ENCODE data around the gene PSMG3.
"Not testable (repeated sequence)": the region's sequence is repeated elsewhere in the genome, so short reads cannot be mapped to it uniquely, and the experiment has no call there.

PSMG3 gene

DNA sequence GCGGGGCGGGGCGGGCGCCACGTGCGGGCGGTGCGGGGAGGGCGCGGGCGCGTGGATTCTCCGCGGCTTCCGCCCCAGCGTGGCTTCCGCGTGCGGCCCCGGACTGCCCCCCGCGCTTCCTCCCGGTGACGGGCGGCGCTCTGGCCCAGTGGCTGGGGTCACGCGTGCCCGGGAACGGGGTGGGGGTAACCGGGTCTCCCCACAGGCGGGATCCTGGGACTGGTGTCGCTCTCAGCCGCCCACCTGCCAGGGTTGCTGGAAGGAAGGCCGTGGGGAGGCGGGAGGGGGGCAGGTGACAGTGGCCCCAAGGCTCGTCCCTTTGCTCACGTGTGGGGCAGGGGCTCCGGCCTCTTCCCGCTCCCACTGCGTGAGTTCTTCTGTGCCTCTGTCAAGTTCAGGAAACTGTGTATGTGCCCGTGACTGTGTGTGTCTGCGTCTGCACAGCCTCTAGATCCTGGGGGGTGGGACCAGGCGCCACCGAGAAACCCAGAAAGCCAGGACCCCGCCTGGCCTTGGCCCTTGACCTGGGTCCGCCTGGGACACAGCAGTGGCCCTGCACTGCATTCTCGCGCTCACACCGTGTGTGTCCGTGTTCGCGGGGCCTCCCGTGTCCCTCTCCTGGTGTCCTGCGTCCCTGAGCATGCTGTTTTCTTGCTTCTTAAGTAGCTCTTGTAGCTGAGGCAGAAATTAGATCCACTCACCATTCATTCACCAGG, 38.4 kb downstream of the PSMG3 start:
- no peak for DNase-seq

DNA sequence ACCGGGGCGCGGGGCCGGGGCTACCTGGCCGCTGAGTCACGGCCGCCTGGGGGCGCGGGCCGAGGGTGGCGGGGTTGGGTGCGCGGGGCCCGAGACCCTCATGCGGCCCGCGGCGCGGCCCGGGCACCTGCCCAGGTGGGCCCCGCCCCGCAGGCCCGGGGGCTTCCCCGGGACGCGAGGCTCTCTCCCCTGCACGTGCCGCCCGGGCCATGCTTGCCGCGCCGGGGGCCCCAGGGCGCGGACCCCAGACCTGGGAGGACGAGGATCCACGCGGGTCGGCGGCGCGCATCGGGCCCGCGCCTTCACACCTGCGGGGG, 38.9 kb downstream of the PSMG3 start:
- DNase-seq: no peak

DNA sequence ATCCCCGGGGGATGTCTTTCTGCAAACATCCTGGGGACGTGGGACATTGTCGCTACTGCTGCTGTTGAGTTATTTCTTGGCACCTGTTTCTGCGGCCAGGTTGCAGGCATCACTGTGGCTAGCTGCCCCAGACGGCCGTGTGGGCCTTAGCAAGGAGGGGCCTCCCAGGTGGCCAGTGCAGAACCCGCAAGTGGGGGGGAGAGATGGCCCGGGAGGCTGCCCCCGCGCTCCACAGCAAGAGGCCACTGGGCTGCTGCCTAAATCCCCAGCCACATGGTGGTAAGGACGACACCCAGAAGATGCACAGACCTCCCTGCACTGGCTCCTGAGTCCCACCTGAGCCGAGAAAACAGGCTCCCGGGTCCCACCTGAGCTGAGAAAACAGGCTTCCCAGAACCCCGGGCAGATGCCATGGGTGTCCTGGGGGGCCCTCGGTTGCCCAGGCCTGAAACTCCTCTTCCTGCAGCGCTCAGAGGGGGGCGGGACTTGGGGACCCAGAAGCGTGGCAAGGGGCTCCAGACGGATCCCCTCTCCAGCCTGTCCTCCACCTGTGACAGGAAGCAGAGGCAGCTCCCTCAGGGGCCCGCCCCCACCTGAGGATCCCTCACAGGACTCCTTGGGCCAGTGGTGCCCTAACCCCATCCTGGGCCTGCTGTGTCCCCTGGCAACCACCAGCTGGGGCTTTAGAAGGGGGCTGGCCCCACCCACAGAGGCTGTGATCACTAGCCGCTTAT, 40.3 kb downstream of the PSMG3 start:
- no peak for DNase-seq

DNA sequence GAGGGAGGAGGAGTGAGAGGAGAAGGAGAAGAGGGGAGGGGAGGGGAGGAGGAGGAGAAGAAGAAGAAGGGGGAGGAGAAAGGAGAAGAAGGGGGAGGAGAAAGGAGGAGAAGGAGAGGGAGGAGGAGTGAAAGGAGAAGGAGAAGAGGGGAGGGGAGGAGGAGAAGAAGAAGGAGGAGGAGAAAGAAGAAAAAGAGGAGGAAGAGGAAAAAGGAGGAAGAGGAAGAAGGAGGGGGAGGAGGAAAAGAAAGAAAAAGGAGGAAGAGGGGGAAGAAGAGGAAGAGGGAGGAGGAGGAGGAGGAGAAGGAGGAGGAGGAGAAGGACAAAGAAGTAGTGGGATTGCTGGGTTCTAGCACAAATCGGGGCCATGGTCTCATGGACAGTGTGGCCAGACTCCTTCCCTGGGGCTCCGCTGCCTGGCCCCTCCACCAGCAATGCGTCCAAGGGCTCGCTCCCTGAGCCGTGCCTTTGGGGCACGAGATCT, 43.5 kb downstream of the PSMG3 start:
- no peak for DNase-seq

DNA sequence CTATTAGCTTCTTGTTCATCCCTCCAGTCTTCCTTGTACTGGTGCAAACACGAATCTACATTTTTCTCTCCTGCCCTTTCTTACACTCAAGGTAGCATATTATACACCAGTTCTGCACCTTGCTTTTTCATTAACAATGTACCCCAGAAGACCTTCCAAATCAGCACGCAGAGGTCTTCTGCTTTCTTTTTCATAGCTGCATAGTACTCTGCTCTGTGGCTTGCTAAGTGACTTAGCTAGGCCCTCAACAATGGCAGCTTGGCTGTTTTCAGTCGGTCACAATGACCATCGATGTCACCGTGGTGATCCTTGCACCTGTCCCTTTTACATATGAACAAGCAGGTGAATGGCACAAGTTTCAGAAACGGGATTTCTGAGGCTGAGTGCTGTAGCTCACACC, 44.4 kb downstream of the PSMG3 start:
- DNase-seq: no peak

DNA sequence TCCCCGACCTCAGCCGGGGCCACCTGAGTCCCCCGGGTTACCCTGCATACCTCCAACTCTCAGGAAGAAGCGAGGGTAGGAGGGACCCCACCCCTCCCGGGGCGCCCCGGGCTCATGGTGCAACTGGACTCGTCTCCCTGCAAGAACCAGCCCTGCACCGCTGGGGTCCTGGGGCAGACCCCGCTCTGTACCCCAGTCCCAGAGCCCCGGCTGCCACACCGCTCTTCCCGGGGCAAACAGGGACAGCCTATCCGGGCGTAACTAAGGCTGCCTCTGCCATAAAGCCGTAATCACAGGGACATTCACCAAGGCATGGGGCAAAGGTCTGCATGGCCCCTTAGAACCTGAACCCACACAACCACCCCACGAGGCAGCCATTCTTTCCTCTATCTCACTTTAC, 46.0 kb downstream of the PSMG3 start:
- DNase-seq: no peak

DNA sequence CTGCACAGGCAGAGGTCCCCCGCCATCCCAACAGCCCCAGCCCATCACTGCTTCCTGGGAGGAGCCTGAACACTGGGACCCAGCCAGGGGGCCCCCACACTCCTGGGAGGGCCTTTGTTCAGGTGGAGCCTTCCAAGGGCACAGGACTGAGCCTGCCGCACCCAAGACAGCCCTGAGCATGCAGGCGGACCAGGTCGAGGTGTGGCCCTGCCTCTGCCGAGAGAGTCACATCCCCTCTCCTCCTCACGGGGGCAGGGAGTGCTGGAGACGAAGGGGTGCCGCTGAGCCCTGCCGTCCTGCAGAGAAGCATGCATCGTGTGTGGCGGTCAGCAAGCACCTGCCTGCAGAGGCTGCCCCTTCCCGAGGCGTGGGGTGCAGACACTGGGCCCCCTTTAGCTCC, 46.6 kb downstream of the PSMG3 start:
- DNase-seq: no peak

DNA sequence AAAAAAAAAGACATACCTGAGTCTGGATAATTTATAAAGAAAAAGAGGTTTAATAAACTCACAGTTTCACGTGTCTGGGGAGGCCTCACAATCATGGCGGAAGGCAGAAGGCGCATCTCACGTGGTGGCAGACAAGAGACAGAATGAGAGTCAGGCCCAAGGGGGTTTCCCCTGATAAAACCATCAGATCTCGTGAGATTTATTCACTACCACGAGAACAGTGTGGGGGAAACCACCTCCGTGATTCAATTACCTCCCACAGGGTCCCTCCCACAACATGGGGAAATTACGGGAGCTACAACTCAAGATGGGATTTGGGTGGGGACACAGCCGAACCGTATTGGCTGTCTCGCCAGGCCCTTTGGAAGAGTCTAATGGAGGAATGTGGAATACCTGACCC, 48.4 kb downstream of the PSMG3 start:
- no peak for DNase-seq

DNA sequence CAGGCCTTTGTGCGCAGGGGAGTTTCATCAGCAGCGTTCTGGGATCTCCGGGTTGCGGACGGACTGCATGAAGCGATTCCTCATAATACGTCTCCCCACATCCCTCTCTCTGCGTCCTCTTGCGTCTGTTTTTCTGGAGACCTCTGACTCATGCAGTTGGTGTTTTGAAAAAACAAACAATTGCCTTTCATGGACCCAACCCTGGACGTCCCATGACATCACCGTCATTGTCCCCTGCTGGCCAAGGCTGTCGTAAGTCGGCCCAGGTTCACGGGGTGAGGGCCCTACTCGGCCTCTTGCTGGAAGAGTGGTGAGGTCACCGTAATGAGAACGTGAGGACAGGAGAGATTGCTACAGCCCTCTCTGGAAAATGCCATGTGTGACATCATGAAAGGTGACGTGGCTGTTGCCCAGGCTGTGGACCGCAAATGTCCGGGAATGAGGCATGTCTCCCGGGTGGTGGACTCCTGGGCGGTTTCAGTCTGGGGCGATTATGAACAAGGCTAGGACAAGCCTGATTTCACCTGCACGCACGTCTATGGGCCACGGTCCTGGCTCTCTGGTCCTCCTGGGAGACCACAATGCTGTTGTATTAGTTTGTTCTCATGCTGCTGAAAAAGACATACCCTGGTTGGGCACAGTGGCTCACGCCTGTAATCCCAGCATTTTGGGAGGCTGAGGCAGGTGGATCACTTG, 49.1 kb downstream of the PSMG3 start:
- DNase-seq: no peak

DNA sequence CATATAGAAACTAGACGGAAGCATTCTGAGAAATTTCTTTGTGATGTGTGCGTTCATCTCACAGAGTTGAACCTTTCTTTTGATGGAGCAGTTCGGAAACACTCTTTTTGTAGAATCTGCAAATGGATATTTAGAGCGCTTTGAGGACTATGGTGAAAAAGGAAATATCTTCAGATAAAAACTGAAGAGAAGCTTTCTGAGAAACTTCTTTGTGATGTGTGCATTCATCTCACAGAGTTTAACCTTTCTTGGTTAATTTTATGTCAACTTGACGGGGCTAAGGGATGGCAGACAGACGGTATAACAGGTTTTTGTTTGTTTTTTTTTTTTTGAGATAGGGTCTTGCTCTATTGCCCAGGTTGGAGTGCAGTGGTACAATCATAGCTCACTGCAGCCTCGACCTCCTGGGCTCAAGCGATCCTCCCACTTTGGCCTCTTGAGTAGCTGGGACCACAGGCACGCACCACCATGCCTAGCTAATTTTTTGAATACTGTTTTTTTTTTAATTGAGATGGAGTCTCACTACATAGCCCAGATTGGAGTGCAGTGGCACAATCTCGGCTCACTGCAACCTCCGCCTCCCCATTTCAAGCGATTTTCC, 50.4 kb downstream of the PSMG3 start:
- not testable (repeated sequence) for DNase-seq
